SK-N-SH treated with all-trans-retinoic acid at 6 μM for 48 hours (cell line): ENCODE data around the gene SSBP2.

Source experiments
- ARNTL ChIP-seq: fragments of 450-650 bp; formaldehyde crosslinking; IDR thresholded peaks from 2 replicates; pipeline ENCODE4 v1.5.0; 2020; ENCODE audit warnings: low read depth, mild to moderate bottlenecking, moderate library complexity, borderline replicate concordance
- BACH2 ChIP-seq: fragments of 250-450 bp; sonication (Bioruptor Pico); IDR thresholded peaks from 2 replicates; pipeline ENCODE4 v1.9.0; 2021; ENCODE audit warnings: mild to moderate bottlenecking, borderline replicate concordance
- CSRNP3 ChIP-seq: fragments of 250-450 bp; sonication (Bioruptor Pico); IDR thresholded peaks from 2 replicates; pipeline ENCODE4 v1.5.1; 2021; ENCODE audit warnings: mild to moderate bottlenecking, moderate library complexity
- PATZ1 ChIP-seq: fragments of 250-450 bp; sonication (Bioruptor Pico); IDR thresholded peaks from 2 replicates; pipeline ENCODE4 v1.8.0; 2020; ENCODE audit warnings: mild to moderate bottlenecking, moderate library complexity, borderline replicate concordance
- RARB ChIP-seq: fragments of 250-450 bp; sonication (Bioruptor Pico); IDR thresholded peaks from 2 replicates; pipeline ENCODE4 v1.8.0; 2021; ENCODE audit warnings: mild to moderate bottlenecking, moderate library complexity
- TCF4 ChIP-seq: fragments of 250-450 bp; sonication (Bioruptor Pico); IDR thresholded peaks from 2 replicates; pipeline ENCODE4 v1.8.0; 2021; ENCODE audit warnings: mild to moderate bottlenecking, moderate library complexity, borderline replicate concordance
- ZFP3 ChIP-seq: fragments of 250-450 bp; sonication (Bioruptor Pico); IDR thresholded peaks from 2 replicates; pipeline ENCODE4 v1.5.0; 2020; ENCODE audit warnings: mild to moderate bottlenecking, moderate library complexity

GRCh38 chr5:81761970-81762369 is 11.1 kb upstream of the SSBP2 start:
- no peak for TF ChIP-seq PATZ1 (CRISPR knock-in tag)
- no peak for TF ChIP-seq BACH2
- TF ChIP-seq CSRNP3 (CRISPR knock-in tag) = no peak
- no peak for TF ChIP-seq RARB (CRISPR knock-in tag)
- TF ChIP-seq ZFP3 = no peak
- no peak for TF ChIP-seq TCF4 (CRISPR knock-in tag)
- no peak for TF ChIP-seq ARNTL
